IPS-18a (cell line): ENCODE results near the gene TAS1R3.
"Not testable (repeated sequence)": the region's sequence is repeated elsewhere in the genome, so short reads cannot be mapped to it uniquely, and the experiment has no call there.

ENCODE experiments used
- H3K27ac ChIP-seq: one replicate; pipeline ENCODE4 v1.5.1; 2013; ENCODE audit warnings: low read length
- H3K27me3 ChIP-seq: one replicate; pipeline ENCODE4 v1.6.1; 2013; ENCODE audit warnings: mild to moderate bottlenecking, low read length; ENCODE audit not compliant: control insufficient read depth, insufficient read depth
- H3K36me3 ChIP-seq: one replicate; pipeline ENCODE4 v1.6.1; 2013; ENCODE audit warnings: low read depth, low read length; ENCODE audit not compliant: control insufficient read depth
- H3K4me1 ChIP-seq: one replicate; pipeline ENCODE4 v1.6.1; 2013; ENCODE audit warnings: low read depth, low read length; ENCODE audit not compliant: control insufficient read depth
- H3K4me3 ChIP-seq: one replicate; pipeline ENCODE4 v1.5.1; 2013; ENCODE audit warnings: low read length
- H3K9ac ChIP-seq: one replicate; pipeline ENCODE4 v1.6.1; 2013; ENCODE audit warnings: mild to moderate bottlenecking, low read length, moderate library complexity
- H3K9me3 ChIP-seq: one replicate; pipeline ENCODE4 v1.6.1; 2013; ENCODE audit warnings: low read depth, low read length; ENCODE audit not compliant: control insufficient read depth

The TAS1R3 gene

GRCh38 chr1:1313500-1314236 lies 17.4 kb upstream of the TAS1R3 start:
- no peak overlapping the region for H3K9ac ChIP-seq
- no peaks in the 10 kb centered on the region for H3K9me3 ChIP-seq
- no peak overlapping the region for H3K27ac ChIP-seq
- H3K27me3 ChIP-seq: no peaks in the 10 kb centered on the region
- peaks cover 43% of the 10 kb centered on the region for H3K36me3 ChIP-seq
- H3K4me3 ChIP-seq: no peak overlapping the region
- peaks cover 12% of the 10 kb centered on the region for H3K4me1 ChIP-seq

GRCh38 chr1:1314237-1314586 lies 16.9 kb upstream of the TAS1R3 start:
- Histone ChIP-seq H3K27ac (no peak overlapping the region), H3K4me1 (peaks cover 12% of the 10 kb centered on the region), H3K27me3 (no peaks in the 10 kb centered on the region), H3K9ac (no peak overlapping the region), H3K36me3 (peaks cover 46% of the 10 kb centered on the region), H3K4me3 (no peak overlapping the region), H3K9me3 (no peaks in the 10 kb centered on the region)

GRCh38 chr1:1314678-1315335 lies 16.3 kb upstream of the TAS1R3 start:
- Histone ChIP-seq H3K4me3 (no peak overlapping the region), H3K36me3 (peaks cover 52% of the 10 kb centered on the region), H3K27me3 (no peaks in the 10 kb centered on the region), H3K9ac (no peak overlapping the region), H3K27ac (no peak overlapping the region), H3K9me3 (no peaks in the 10 kb centered on the region), H3K4me1 (peaks cover 12% of the 10 kb centered on the region)

- peaks cover 53% of the 10 kb centered on the region for H3K36me3 ChIP-seq
- no peaks in the 10 kb centered on the region for H3K27me3 ChIP-seq
- H3K4me1 ChIP-seq: peaks cover 9% of the 10 kb centered on the region
- no peak overlapping the region for H3K27ac ChIP-seq
- H3K9me3 ChIP-seq: no peaks in the 10 kb centered on the region
- no peak overlapping the region for H3K9ac ChIP-seq
- no peak overlapping the region for H3K4me3 ChIP-seq
These were observed 15.6 kb upstream of the TAS1R3 start for GRCh38 chr1:1315435-1315954.

- H3K4me1 ChIP-seq, H3K27ac ChIP-seq, H3K9me3 ChIP-seq, H3K27me3 ChIP-seq, H3K4me3 ChIP-seq, H3K9ac ChIP-seq: not testable (repeated sequence)
- H3K36me3 ChIP-seq: peaks cover 49% of the 10 kb centered on the region
These were observed 14.9 kb upstream of the TAS1R3 start for GRCh38 chr1:1316199-1316598.

GRCh38 chr1:1317420-1317819 lies 13.7 kb upstream of the TAS1R3 start:
- no peaks in the 10 kb centered on the region for H3K27me3 ChIP-seq
- no peak overlapping the region for H3K27ac ChIP-seq
- no peak overlapping the region for H3K4me3 ChIP-seq
- H3K9ac ChIP-seq: no peak overlapping the region
- H3K9me3 ChIP-seq: no peaks in the 10 kb centered on the region
- H3K36me3 ChIP-seq: peaks cover 42% of the 10 kb centered on the region
- H3K4me1 ChIP-seq: peaks cover 9% of the 10 kb centered on the region

- Histone ChIP-seq H3K27ac (no peak overlapping the region), H3K36me3 (peaks cover 36% of the 10 kb centered on the region), H3K9ac (no peak overlapping the region), H3K27me3 (no peaks in the 10 kb centered on the region), H3K4me3 (no peak overlapping the region), H3K4me1 (peaks cover 9% of the 10 kb centered on the region), H3K9me3 (no peaks in the 10 kb centered on the region)
These were observed 12.9 kb upstream of the TAS1R3 start for GRCh38 chr1:1318131-1318652.

GRCh38 chr1:1318777-1319645 lies 12.1 kb upstream of the TAS1R3 start:
- Histone ChIP-seq H3K4me1 (peaks cover 9% of the 10 kb centered on the region), H3K9me3 (no peaks in the 10 kb centered on the region), H3K27ac (no peak overlapping the region), H3K36me3 (peaks cover 27% of the 10 kb centered on the region), H3K9ac (no peak overlapping the region), H3K27me3 (no peaks in the 10 kb centered on the region), H3K4me3 (no peak overlapping the region)

GRCh38 chr1:1319646-1319941 lies 11.5 kb upstream of the TAS1R3 start:
- Histone ChIP-seq H3K9ac (no peak overlapping the region), H3K27ac (no peak overlapping the region), H3K27me3 (no peaks in the 10 kb centered on the region), H3K9me3 (no peaks in the 10 kb centered on the region), H3K4me1 (peaks cover 9% of the 10 kb centered on the region), H3K4me3 (no peak overlapping the region), H3K36me3 (peaks cover 22% of the 10 kb centered on the region)

GRCh38 chr1:1320666-1321448 lies 10.2 kb upstream of the TAS1R3 start:
- Histone ChIP-seq H3K9ac (no peak overlapping the region), H3K4me1 (peaks cover 2% of the 10 kb centered on the region), H3K9me3 (no peaks in the 10 kb centered on the region), H3K27ac (no peak overlapping the region), H3K27me3 (no peaks in the 10 kb centered on the region), H3K36me3 (peaks cover 18% of the 10 kb centered on the region), H3K4me3 (no peak overlapping the region)

GRCh38 chr1:1321477-1321876 lies 9.6 kb upstream of the TAS1R3 start:
- Histone ChIP-seq H3K9me3 (no peaks in the 10 kb centered on the region), H3K27me3 (no peaks in the 10 kb centered on the region), H3K36me3 (peaks cover 18% of the 10 kb centered on the region), H3K4me3 (no peak overlapping the region), H3K9ac (no peak overlapping the region), H3K4me1 (no peaks in the 10 kb centered on the region), H3K27ac (no peak overlapping the region)
